Vagina (tissue), 2 donors: ENCODE results near the gene SLAMF6. TPM values are rescaled to one million over a fixed set of nuclear protein-coding genes. Genes with fewer than 3 reads are reported as not detected.

Experiments
- DNase-seq, 2 donors: peaks; one replicate each; pipeline ENCODE4 v3.0.0-alpha.2; 2017; ENCODE audit errors: extremely low spot score in 2 of 2
- H3K27ac ChIP-seq: fragments of 200-600 bp; sonication (generic); one replicate; pipeline ENCODE4 v1.5.1; 2019
- H3K27me3 ChIP-seq: fragments of 200-600 bp; sonication (generic); one replicate; pipeline ENCODE4 v1.5.1; 2019
- H3K36me3 ChIP-seq, 2 donors: fragments of 200-600 bp; sonication (generic); one replicate each; pipeline ENCODE4 v1.5.1; 2017 to 2019
- H3K4me1 ChIP-seq: fragments of 200-600 bp; sonication (generic); one replicate; pipeline ENCODE4 v1.5.1; 2019
- H3K4me3 ChIP-seq, 2 donors: fragments of 200-600 bp; sonication (generic); 1 replicate in 1 of 2; 2 replicates in 1 of 2; pipeline ENCODE4 v1.5.1; 2016 to 2019
- H3K9me3 ChIP-seq: fragments of 200-600 bp; sonication (generic); one replicate; pipeline ENCODE4 v1.5.1; 2019
- POLR2A ChIP-seq, 2 donors: fragments of 450-650 bp; IDR thresholded peaks; one replicate each; pipeline ENCODE4 v1.6.1; 2017; ENCODE audit warnings: antibody characterized with exemption in 2 of 2, mild to moderate bottlenecking in 2 of 2, moderate library complexity in 2 of 2
- POLR2AphosphoS5 ChIP-seq, 2 donors: sonication (generic); formaldehyde crosslinking; IDR thresholded peaks; one replicate each; pipeline ENCODE4 v1.9.0; 2017; ENCODE audit warnings: antibody characterized with exemption in 2 of 2, mild to moderate bottlenecking in 2 of 2, low read depth in 1 of 2; ENCODE audit not compliant: insufficient read depth in 1 of 2
- intact Hi-C: fragments of 100-400 bp; cut with DNase I; formaldehyde crosslinking; loops from one replicate; pipeline ENCODE4 v1.15.1; 2023
- total RNA-seq: library from RNA; depleted of rRNA; stranded (reverse); fragments of >200 nt; gene quantifications from one replicate; pipeline ENCODE4 v1.2.3, GENCODE V29; 2016
- TF ChIP-seq, protein P1 (sequence below), 3 experiments: fragments of 450-650 bp in 2 of 3; fragments of 200-600 bp in 1 of 3; sonication (generic) in 1 of 3; IDR thresholded peaks; one replicate each; pipeline ENCODE4 v1.5.1; 2017 to 2019; ENCODE audit warnings: antibody characterized with exemption in 3 of 3, mild to moderate bottlenecking in 2 of 3, moderate library complexity in 2 of 3

The SLAMF6 gene
- total RNA-seq, 1 donor from 2014 or later: 8.6 TPM

DNA sequence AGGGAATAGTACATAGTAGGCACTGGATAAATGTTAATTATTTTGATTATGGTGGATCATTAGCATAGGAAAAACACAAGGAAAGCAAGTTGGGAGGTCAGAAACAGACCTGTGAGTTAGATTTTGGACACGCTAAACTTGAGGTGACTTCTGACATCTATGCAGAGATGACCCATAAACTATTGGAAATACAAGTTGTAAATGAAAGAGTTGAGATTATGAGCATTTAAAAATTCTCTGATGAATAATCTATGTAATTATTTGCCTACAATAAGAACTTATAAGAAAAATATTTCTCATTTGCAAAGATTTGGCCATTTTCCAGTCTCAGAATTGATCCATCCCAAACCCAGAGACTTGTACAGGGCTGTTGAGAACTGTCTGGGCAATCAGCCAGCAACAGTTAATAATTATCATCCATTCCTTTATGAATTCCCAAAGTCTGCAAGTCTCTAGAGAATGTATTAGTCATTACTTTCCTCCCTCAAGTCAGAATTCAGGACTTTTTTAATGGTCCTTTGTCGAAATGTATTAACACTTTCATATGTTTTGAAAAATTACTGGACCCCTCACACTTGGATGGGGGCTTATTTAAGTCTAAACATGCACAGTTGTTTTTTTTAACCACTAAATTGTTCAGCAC lies 19.4 kb upstream of the SLAMF6 start:
- H3K4me1 ChIP-seq: no peaks in the 10 kb centered on the region
- no peaks in the 10 kb centered on the region for H3K36me3 ChIP-seq
- H3K4me3 ChIP-seq: no peak overlapping the region
- TF ChIP-seq POLR2AphosphoS5 (IDR thresholded peaks at IDR 0.05; ENCODE audit: insufficient read depth in 1 of 2, low read depth in 1 of 2) (no peak), POLR2A (IDR thresholded peaks at IDR 0.05) (no peak)
- TF ChIP-seq, protein P1, sequence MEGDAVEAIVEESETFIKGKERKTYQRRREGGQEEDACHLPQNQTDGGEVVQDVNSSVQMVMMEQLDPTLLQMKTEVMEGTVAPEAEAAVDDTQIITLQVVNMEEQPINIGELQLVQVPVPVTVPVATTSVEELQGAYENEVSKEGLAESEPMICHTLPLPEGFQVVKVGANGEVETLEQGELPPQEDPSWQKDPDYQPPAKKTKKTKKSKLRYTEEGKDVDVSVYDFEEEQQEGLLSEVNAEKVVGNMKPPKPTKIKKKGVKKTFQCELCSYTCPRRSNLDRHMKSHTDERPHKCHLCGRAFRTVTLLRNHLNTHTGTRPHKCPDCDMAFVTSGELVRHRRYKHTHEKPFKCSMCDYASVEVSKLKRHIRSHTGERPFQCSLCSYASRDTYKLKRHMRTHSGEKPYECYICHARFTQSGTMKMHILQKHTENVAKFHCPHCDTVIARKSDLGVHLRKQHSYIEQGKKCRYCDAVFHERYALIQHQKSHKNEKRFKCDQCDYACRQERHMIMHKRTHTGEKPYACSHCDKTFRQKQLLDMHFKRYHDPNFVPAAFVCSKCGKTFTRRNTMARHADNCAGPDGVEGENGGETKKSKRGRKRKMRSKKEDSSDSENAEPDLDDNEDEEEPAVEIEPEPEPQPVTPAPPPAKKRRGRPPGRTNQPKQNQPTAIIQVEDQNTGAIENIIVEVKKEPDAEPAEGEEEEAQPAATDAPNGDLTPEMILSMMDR (IDR thresholded peaks at IDR 0.05): no peak
- H3K27me3 ChIP-seq: no peaks in the 10 kb centered on the region
- no peak for DNase-seq
- H3K9me3 ChIP-seq: no peaks in the 10 kb centered on the region
- no peak overlapping the region for H3K27ac ChIP-seq
- intact Hi-C loops: no loop called here

DNA sequence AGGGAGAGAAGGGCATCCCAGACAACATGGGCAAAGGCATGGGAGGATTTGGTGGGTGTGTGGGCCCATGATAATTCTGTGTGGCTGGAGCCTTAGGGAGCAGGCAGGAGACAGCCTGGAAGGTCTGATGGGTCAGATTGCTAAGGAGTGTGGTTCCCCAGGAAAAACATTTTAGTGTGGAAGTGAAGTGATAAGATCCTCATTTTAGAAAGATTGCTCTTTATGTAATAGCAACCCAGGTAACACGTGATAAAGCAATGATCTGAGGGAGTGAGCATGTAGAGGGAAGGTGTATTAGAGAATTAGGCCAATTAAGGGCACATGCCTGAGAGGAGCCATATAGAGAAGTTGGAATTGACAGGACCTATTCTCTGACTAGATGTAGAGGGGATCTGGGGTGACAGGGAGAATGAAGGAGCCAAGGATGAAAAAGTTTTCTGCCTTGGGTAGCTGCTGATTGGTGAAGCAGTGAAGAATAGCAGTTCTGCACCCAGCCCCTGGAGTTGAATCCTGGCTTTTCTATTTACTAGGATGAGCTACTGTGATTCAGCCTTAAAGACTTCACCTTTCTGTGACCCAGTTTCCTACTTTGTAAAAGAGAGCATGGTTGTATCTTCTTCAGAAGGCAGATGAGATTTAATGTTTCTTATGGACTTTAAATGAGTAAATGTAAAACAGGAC lies 18.7 kb upstream of the SLAMF6 start:
- Histone ChIP-seq H3K4me1 (no peaks in the 10 kb centered on the region), H3K9me3 (no peaks in the 10 kb centered on the region), H3K27me3 (no peaks in the 10 kb centered on the region), H3K36me3 (no peaks in the 10 kb centered on the region), H3K4me3 (no peak overlapping the region), H3K27ac (no peak overlapping the region)
- TF ChIP-seq POLR2A (IDR thresholded peaks at IDR 0.05): no peak
- TF ChIP-seq POLR2AphosphoS5 (IDR thresholded peaks at IDR 0.05; ENCODE audit: insufficient read depth in 1 of 2, low read depth in 1 of 2): no peak
- TF ChIP-seq, protein P1 (IDR thresholded peaks at IDR 0.05): no peak
- no peak for DNase-seq
- intact Hi-C loops: no loop called here

DNA sequence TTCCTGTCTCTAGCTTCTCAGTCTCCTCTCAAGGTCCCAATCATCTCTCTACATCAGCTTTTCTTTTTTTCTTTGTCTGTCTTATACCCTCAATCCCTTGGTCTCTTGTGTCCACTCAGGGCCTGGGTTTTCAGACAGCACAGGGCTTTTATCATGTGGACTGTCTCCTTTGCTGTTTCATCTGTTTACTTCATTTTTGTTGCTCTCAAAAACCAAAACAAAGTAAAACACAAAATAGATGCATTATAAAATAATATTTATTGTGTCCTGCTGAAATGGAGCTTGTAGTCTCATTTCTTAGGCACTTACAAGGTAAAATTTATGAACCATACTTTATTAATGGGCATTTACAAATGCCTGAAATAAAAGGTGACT lies 17.8 kb upstream of the SLAMF6 start:
- Histone ChIP-seq H3K27ac (no peak overlapping the region), H3K27me3 (no peaks in the 10 kb centered on the region), H3K4me3 (no peak overlapping the region), H3K9me3 (no peaks in the 10 kb centered on the region), H3K4me1 (no peaks in the 10 kb centered on the region), H3K36me3 (no peaks in the 10 kb centered on the region)
- TF ChIP-seq, protein P1 (IDR thresholded peaks at IDR 0.05): no peak
- TF ChIP-seq POLR2A (IDR thresholded peaks at IDR 0.05): no peak
- no peak for TF ChIP-seq POLR2AphosphoS5 (IDR thresholded peaks at IDR 0.05; ENCODE audit: insufficient read depth in 1 of 2, low read depth in 1 of 2)
- no peak for DNase-seq
- intact Hi-C loops: no loop called here

DNA sequence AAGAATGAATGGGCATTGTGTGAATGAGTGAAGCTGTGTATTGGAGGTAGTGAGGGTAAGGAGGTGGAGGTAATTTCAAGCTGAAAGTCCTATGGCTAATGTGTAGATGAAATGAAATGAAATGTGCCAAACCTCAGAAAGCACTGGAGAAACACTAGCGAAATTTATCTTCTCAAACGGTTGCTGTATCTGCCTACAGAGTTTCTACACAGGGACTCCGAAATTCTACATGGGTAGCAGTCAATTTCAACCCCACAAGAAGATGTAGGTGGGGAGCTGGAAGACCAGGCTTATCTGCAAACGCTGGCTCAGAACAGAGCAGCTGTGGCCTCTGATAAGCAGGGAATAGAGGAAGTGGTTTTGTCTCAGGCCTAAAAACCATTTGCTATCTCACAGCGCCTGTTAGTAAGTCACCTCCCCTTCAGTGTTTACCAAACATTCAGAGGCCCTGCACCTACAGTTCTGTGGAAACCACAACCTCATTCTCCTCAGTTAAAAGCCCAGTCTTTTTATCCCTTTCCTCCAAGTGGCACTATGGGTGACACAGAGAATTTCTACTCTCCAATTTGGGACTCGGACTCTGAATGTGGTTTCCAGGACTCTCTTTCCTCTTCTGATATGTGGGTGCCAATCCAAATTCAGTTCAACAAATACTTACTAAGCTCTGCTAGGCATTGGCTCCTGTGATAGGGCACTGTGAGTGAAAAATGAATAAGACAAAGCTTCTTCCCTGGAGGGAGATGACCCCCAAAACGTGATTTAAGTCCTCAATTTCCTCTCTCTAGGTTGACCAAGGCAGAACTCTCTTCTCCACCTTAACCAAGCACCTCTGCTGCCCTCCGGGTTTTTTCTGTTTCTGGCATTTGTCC lies 17.2 kb upstream of the SLAMF6 start:
- Histone ChIP-seq H3K4me3 (no peak overlapping the region), H3K9me3 (no peaks in the 10 kb centered on the region), H3K27me3 (no peaks in the 10 kb centered on the region), H3K27ac (no peak overlapping the region), H3K4me1 (no peaks in the 10 kb centered on the region), H3K36me3 (no peaks in the 10 kb centered on the region)
- intact Hi-C loops: no loop called here
- TF ChIP-seq POLR2A (IDR thresholded peaks at IDR 0.05): no peak
- TF ChIP-seq, protein P1 (IDR thresholded peaks at IDR 0.05): no peak
- no peak for TF ChIP-seq POLR2AphosphoS5 (IDR thresholded peaks at IDR 0.05; ENCODE audit: insufficient read depth in 1 of 2, low read depth in 1 of 2)
- DNase-seq: no peak
